K562 (cell line): ENCODE measurements around the gene ACTR5. TPM values are rescaled to one million over a fixed set of nuclear protein-coding genes. Genes with fewer than 3 reads are reported as not detected.
A peak's percentile ranks its signal among the peaks of the same experiment; 100 is the strongest.

Experiments used
- ATAC-seq: fragments of 200-7000 bp; cut with Tn5 transposase; 3 replicates; pipeline ENCODE4 v1.9.1; 2020; ENCODE audit warnings: moderate library complexity
- BruUV-seq: library from RNA; stranded (reverse); fragments of 400-500 nt; replicated peaks from 2 replicates; lab custom pipeline; 2021; lab: Mats Ljungman, UMichigan
- CTCF ChIA-PET: fragments of 300-600 bp; formaldehyde crosslinking; extraction: SDS; loops from one replicate; lab custom pipeline; 2021; ENCODE audit warnings: low intra/inter-chr PET ratio; lab: Yijun Ruan, JAX
- POLR2A ChIA-PET: fragments of 300-600, 350-650 bp; sonication (Branson Sonifier 250); formaldehyde crosslinking; extraction: SDS; loops from one replicate; lab custom pipeline; 2021; ENCODE audit warnings: antibody characterized with exemption, inconsistent platforms; lab: Yijun Ruan, JAX
- DNase-seq, 4 experiments: peaks; one replicate each; pipeline versions ENCODE4 v3.0.0 to v3.0.0-alpha.2; 2011 to 2018; ENCODE audit warnings: low spot score in 3 of 4, mixed read lengths in 3 of 4; ENCODE audit errors: extremely low read depth in 1 of 4
- FAIRE-seq: peaks from 2 replicates; lab custom pipeline; 2011; peaks lifted over from hg19 to GRCh38; lab: Jason Lieb, UNC
- H2AFZ ChIP-seq: 2 replicates; pipeline ENCODE4 v1.6.0; 2011; ENCODE audit warnings: low read depth, low read length, control low read depth, inconsistent platforms
- H3K27ac ChIP-seq: fragments of 200-600 bp; 3 replicates; pipeline ENCODE4 v1.8.0; 2011; ENCODE audit warnings: low read depth, mild to moderate bottlenecking, control low read depth, inconsistent platforms, low read length, moderate library complexity, mixed read lengths; ENCODE audit errors: extremely low read depth
- H3K27me3 ChIP-seq, 2 experiments: fragments of 300-600 bp in 1 of 2; 2 replicates in 1 of 2; 3 replicates in 1 of 2; pipeline versions ENCODE4 v1.6.0 to v1.8.0; 2011; ENCODE audit warnings: inconsistent platforms in 2 of 2, low read length in 2 of 2, mild to moderate bottlenecking in 1 of 2, mixed read lengths in 1 of 2, moderate library complexity in 1 of 2; ENCODE audit not compliant: control insufficient read depth in 2 of 2, insufficient read depth in 2 of 2
- H3K36me3 ChIP-seq: fragments of 300-600 bp; 3 replicates; pipeline ENCODE4 v1.8.0; 2011; ENCODE audit warnings: mild to moderate bottlenecking, low read length, inconsistent platforms; ENCODE audit not compliant: control insufficient read depth, insufficient read depth
- H3K4me1 ChIP-seq, 2 experiments: fragments of 200-600 bp in 1 of 2; replicated peaks in 1 of 2; 2 replicates in 1 of 2; 3 replicates in 1 of 2; pipeline versions ENCODE4 v1.5.1 to v1.8.0; 2011; ENCODE audit warnings: inconsistent platforms in 2 of 2, low read length in 2 of 2, mild to moderate bottlenecking in 1 of 2, mixed read lengths in 1 of 2, moderate library complexity in 1 of 2; ENCODE audit not compliant: control insufficient read depth in 2 of 2, insufficient read depth in 2 of 2
- H3K4me2 ChIP-seq: 2 replicates; pipeline ENCODE4 v1.6.1; 2011; ENCODE audit warnings: low read length, control low read depth, inconsistent platforms, mixed read lengths; ENCODE audit not compliant: insufficient read depth
- H3K4me3 ChIP-seq: fragments of 200-600 bp; sonication (generic), shearing (Covaris generic); 2 replicates; pipeline ENCODE4 v1.5.1; 2016; ENCODE audit warnings: control low read depth, inconsistent platforms
- H3K79me2 ChIP-seq: fragments of 200-600 bp; 3 replicates; pipeline ENCODE4 v1.8.0; 2011; ENCODE audit warnings: low read length, inconsistent platforms; ENCODE audit not compliant: control insufficient read depth, insufficient read depth
- H3K9ac ChIP-seq, 2 experiments: 2 replicates each; pipeline versions ENCODE4 v1.6.0 to v1.6.1; 2011; ENCODE audit warnings: low read depth in 2 of 2, low read length in 2 of 2, control low read depth in 1 of 2, inconsistent platforms in 1 of 2, mild to moderate bottlenecking in 1 of 2, mixed read lengths in 1 of 2; ENCODE audit not compliant: insufficient read depth in 1 of 2
- H3K9me1 ChIP-seq: one replicate; pipeline ENCODE4 v1.6.0; 2011; ENCODE audit warnings: inconsistent platforms, mild to moderate bottlenecking, low read length, moderate library complexity; ENCODE audit not compliant: control insufficient read depth, insufficient read depth
- H3K9me3 ChIP-seq: replicated peaks from 2 replicates; pipeline ENCODE4 v1.5.1; 2011; ENCODE audit warnings: low read depth, low read length, inconsistent platforms; ENCODE audit not compliant: control insufficient read depth, insufficient read depth
- H4K20me1 ChIP-seq: replicated peaks from 2 replicates; pipeline ENCODE4 v1.6.1; 2011; ENCODE audit warnings: low read length, inconsistent platforms, mixed read lengths; ENCODE audit not compliant: control insufficient read depth, insufficient read depth
- CBFA2T2 ChIP-seq: fragments of 450-650 bp; conservative IDR thresholded peaks from 2 replicates; pipeline ENCODE4 v1.6.1; 2017; ENCODE audit warnings: mild to moderate bottlenecking
- CBFB ChIP-seq: sonication (generic); formaldehyde crosslinking; IDR thresholded peaks from 2 replicates; pipeline ENCODE4 v1.4.0; 2020; ENCODE audit warnings: mild to moderate bottlenecking, missing genetic modification reagents
- CTBP1 ChIP-seq: fragments of 450-650 bp; IDR thresholded peaks from 2 replicates; pipeline ENCODE4 v1.6.1; 2016; ENCODE audit warnings: borderline replicate concordance
- MTA3 ChIP-seq: fragments of 450-650 bp; formaldehyde crosslinking; IDR thresholded peaks from 2 replicates; pipeline ENCODE4 v1.6.1; 2017; ENCODE audit warnings: mild to moderate bottlenecking, borderline replicate concordance
- OTX1 ChIP-seq: fragments of 450-650 bp; formaldehyde crosslinking; IDR thresholded peaks from 2 replicates; pipeline ENCODE4 v1.4.0; 2022; ENCODE audit warnings: mild to moderate bottlenecking
- STAT5B ChIP-seq: fragments of 250-450 bp; sonication (Bioruptor Pico); IDR thresholded peaks from 2 replicates; pipeline ENCODE4 v1.8.0; 2021; ENCODE audit warnings: mild to moderate bottlenecking, inconsistent platforms
- ZFP1 ChIP-seq: fragments of 450-650 bp; formaldehyde crosslinking; IDR thresholded peaks from 2 replicates; pipeline ENCODE4 v1.4.0; 2020; ENCODE audit warnings: mild to moderate bottlenecking, mixed read lengths
- ZNF121 ChIP-seq: sonication (generic); formaldehyde crosslinking; conservative IDR thresholded peaks from 2 replicates; pipeline ENCODE4 v1.8.0; 2022; ENCODE audit warnings: missing genetic modification reagents
- ZNF134 ChIP-seq: fragments of 250-450 bp; sonication (Bioruptor Pico); conservative IDR thresholded peaks from 2 replicates; pipeline ENCODE4 v1.4.0; 2020
- ZNF408 ChIP-seq: fragments of 250-450 bp; sonication (Bioruptor Pico); IDR thresholded peaks from 2 replicates; pipeline ENCODE4 v1.4.0; 2020; ENCODE audit warnings: low read depth, mild to moderate bottlenecking, moderate library complexity
- WGBS: fragments of 100-300 bp; shearing (Covaris generic); methylation state at CpG from one replicate; pipeline ENCODE4 v1.1.6; 2016; ENCODE audit warnings: low coverage, mixed read lengths; ENCODE audit not compliant: insufficient coverage; ENCODE audit errors: missing lambda C conversion rate; 5-methylcytosine and 5-hydroxymethylcytosine counted together
- in situ Hi-C: fragments of 300-500 bp; cut with MboI; formaldehyde crosslinking; loops from 4 replicates; pipeline ENCODE4 v1.15.0; 2018; ENCODE audit warnings: inconsistent platforms, mixed read lengths
- intact Hi-C: fragments of 100-400 bp; cut with micrococcal nuclease; formaldehyde crosslinking; loops from 2 replicates; pipeline ENCODE4 v1.14.2; 2022
- polyA plus RNA-seq, 8 experiments: library from polyadenylated mRNA; depleted of rRNA in 4 of 8; stranded (reverse) in 5 of 8; unstranded in 3 of 8; fragments of >200 nt; fragmentation: Nextera tagmentation in 2 of 8; fragmentation: Illumina TruSeq in 1 of 8; extraction: Ambion mirVana in 2 of 8; extraction: Trizol in 1 of 8; gene quantifications; 2 replicates each; pipeline versions ENCODE4 v1.2.1 to v1.2.3, GENCODE V29; 2011 to 2014; ENCODE audit warnings: inconsistent platforms in 1 of 8, missing spikeins in 1 of 8
- total RNA-seq, 7 experiments: library from RNA; depleted of rRNA in 6 of 7; stranded (reverse); fragments of >200 nt in 6 of 7; fragmentation: Illumina TruSeq in 2 of 7; extraction: Trizol in 2 of 7; gene quantifications; 2 replicates each; pipeline versions ENCODE4 v1.2.1 to v1.2.3, GENCODE V29; 2011 to 2021; ENCODE audit warnings: low replicate concordance in 1 of 7
- TF ChIP-seq, protein P1 (sequence below), 2 experiments: IDR thresholded peaks; 2 replicates each; pipeline ENCODE4 v1.6.1; 2011; ENCODE audit warnings: borderline replicate concordance in 1 of 2, control low read depth in 1 of 2, low read depth in 1 of 2, low read length in 1 of 2, mild to moderate bottlenecking in 1 of 2, mixed read lengths in 1 of 2, moderate library complexity in 1 of 2; ENCODE audit not compliant: insufficient read depth in 1 of 2, insufficient read length in 1 of 2, poor library complexity in 1 of 2, severe bottlenecking in 1 of 2; ENCODE audit errors: extremely low read depth in 1 of 2
- TF ChIP-seq, protein P2 (sequence below): fragments of 250-450 bp; sonication (Bioruptor Pico); IDR thresholded peaks from 2 replicates; pipeline ENCODE4 v1.5.0; 2020; ENCODE audit warnings: mild to moderate bottlenecking, borderline replicate concordance
- TF ChIP-seq, protein P3 (sequence below): sonication (generic); formaldehyde crosslinking; IDR thresholded peaks from 2 replicates; pipeline ENCODE4 v1.8.1; 2023; ENCODE audit warnings: mild to moderate bottlenecking, missing genetic modification reagents
- TF ChIP-seq, protein P4 (sequence below), 2 experiments: fragments of 450-650 bp in 1 of 2; sonication (generic) in 1 of 2; formaldehyde crosslinking in 1 of 2; IDR thresholded peaks in 1 of 2; conservative IDR thresholded peaks in 1 of 2; 2 replicates each; pipeline versions ENCODE4 v1.6.1 to v1.8.1; 2016 to 2023; ENCODE audit warnings: mild to moderate bottlenecking in 2 of 2, moderate library complexity in 2 of 2, inconsistent platforms in 1 of 2, missing genetic modification reagents in 1 of 2

Gene ACTR5
- total and polyA plus RNA-seq, 9 of the 15 experiments (the other 6 are each of a cell fraction or from before 2014, with no cell fraction given): 0.93 to 18.8 (median 12.9) TPM

DNA sequence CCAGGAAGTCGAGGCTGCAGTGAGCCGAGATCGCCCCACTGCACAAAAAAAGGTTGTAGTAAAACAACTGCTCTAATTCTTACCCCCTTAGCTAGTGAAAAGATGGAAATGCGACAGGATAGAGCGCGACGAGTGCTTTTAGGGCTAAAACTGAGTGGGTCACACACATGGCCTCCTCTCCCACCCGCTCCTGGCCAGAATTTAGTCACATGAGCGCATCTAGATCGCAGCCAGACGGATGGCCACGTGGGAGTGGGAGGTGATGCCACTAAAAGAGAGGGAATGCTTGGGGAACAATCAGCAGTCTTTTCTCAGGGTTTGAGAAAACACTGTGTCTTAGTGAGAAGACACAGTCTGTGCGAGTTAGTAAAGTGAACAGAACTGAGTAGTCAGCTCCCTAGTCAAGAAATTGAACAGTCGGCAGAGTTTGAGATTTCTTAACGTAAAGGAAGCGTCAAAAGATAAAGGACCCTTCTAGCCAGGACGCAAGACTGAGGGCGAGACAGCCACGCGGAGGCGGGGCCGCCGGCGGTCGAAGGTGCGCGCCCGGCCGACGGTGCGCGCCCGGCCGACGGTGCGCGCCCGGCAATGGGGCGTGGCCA, 664 bp upstream of the ACTR5 start:
- FAIRE-seq: peak; percentile 61
- peak overlapping the region; percentile 66 for H3K4me2 ChIP-seq
- H3K4me3 ChIP-seq: peak overlapping the region; percentile 89
- H3K9me3 ChIP-seq: no peaks in the 10 kb centered on the region
- H3K79me2 ChIP-seq: peaks cover 20% of the 10 kb centered on the region
- peak in 2 of 4 experiments; percentile 26 to 28 for DNase-seq
- no peaks in the 10 kb centered on the region for H3K9me1 ChIP-seq
- ChIA-PET CTCF (interaction anchor here (0.7 kb wide), 1 partner anchor 102 kb away, joined by 3 read pairs; no protein-coding TSS in a partner anchor), POLR2A (interaction anchor here (0.6 to 2.4 kb wide), 8 partner anchors 10 to 147 kb away, joined by 3 to 9 read pairs (median 3); no protein-coding TSS in a partner anchor)
- H3K27ac ChIP-seq: no peak overlapping the region
- H3K36me3 ChIP-seq: peaks cover 20% of the 10 kb centered on the region
- 16% methylated on average over 39 of the region's 39 CpGs for WGBS
- H3K27me3 ChIP-seq: peaks cover 0 to under 1% of the 10 kb centered on the region in 2 experiments; a peak in 1 of 5 replicates
- peaks cover 12 to 18% of the 10 kb centered on the region in 2 experiments; a peak in 4 of 5 replicates for H3K4me1 ChIP-seq
- no peak for ATAC-seq
- peak overlapping the region; percentile 37 to 41; a peak in 2 of 4 replicates for H3K9ac ChIP-seq
- peak overlapping the region; percentile 96 for H2AFZ ChIP-seq
- intact Hi-C loops: loop anchor here (5.0 kb wide), 2 partner anchors 215 to 410 kb away; partner anchors contain the start of gene DHX35
- BruUV-seq: no TSS peak
- in situ Hi-C loops: no loop called here
- no peaks in the 10 kb centered on the region for H4K20me1 ChIP-seq
- TF ChIP-seq, protein P1, sequence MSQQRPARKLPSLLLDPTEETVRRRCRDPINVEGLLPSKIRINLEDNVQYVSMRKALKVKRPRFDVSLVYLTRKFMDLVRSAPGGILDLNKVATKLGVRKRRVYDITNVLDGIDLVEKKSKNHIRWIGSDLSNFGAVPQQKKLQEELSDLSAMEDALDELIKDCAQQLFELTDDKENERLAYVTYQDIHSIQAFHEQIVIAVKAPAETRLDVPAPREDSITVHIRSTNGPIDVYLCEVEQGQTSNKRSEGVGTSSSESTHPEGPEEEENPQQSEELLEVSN (IDR thresholded peaks at IDR 0.05; ENCODE audit: borderline replicate concordance in 1 of 2, extremely low read depth in 1 of 2, insufficient read depth in 1 of 2, insufficient read length in 1 of 2, low read depth in 1 of 2, low read length in 1 of 2, poor library complexity in 1 of 2, severe bottlenecking in 1 of 2): peak; percentile 77 to 94
- TF ChIP-seq, protein P2, sequence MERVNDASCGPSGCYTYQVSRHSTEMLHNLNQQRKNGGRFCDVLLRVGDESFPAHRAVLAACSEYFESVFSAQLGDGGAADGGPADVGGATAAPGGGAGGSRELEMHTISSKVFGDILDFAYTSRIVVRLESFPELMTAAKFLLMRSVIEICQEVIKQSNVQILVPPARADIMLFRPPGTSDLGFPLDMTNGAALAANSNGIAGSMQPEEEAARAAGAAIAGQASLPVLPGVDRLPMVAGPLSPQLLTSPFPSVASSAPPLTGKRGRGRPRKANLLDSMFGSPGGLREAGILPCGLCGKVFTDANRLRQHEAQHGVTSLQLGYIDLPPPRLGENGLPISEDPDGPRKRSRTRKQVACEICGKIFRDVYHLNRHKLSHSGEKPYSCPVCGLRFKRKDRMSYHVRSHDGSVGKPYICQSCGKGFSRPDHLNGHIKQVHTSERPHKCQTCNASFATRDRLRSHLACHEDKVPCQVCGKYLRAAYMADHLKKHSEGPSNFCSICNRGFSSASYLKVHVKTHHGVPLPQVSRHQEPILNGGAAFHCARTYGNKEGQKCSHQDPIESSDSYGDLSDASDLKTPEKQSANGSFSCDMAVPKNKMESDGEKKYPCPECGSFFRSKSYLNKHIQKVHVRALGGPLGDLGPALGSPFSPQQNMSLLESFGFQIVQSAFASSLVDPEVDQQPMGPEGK: no peak
- no peak for TF ChIP-seq OTX1 (CRISPR knock-in tag)
- no peak for TF ChIP-seq CBFB
- TF ChIP-seq MTA3: no peak
- TF ChIP-seq CBFA2T2: no peak
- TF ChIP-seq, protein P3, sequence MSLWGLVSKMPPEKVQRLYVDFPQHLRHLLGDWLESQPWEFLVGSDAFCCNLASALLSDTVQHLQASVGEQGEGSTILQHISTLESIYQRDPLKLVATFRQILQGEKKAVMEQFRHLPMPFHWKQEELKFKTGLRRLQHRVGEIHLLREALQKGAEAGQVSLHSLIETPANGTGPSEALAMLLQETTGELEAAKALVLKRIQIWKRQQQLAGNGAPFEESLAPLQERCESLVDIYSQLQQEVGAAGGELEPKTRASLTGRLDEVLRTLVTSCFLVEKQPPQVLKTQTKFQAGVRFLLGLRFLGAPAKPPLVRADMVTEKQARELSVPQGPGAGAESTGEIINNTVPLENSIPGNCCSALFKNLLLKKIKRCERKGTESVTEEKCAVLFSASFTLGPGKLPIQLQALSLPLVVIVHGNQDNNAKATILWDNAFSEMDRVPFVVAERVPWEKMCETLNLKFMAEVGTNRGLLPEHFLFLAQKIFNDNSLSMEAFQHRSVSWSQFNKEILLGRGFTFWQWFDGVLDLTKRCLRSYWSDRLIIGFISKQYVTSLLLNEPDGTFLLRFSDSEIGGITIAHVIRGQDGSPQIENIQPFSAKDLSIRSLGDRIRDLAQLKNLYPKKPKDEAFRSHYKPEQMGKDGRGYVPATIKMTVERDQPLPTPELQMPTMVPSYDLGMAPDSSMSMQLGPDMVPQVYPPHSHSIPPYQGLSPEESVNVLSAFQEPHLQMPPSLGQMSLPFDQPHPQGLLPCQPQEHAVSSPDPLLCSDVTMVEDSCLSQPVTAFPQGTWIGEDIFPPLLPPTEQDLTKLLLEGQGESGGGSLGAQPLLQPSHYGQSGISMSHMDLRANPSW (CRISPR knock-in tag): no peak
- peak; percentile 89 for TF ChIP-seq CTBP1
- TF ChIP-seq STAT5B (CRISPR knock-in tag): no peak
- no peak for TF ChIP-seq ZNF408 (CRISPR knock-in tag)
- TF ChIP-seq, protein P4, sequence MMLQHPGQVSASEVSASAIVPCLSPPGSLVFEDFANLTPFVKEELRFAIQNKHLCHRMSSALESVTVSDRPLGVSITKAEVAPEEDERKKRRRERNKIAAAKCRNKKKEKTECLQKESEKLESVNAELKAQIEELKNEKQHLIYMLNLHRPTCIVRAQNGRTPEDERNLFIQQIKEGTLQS (IDR thresholded peaks at IDR 0.05): no peak
- TF ChIP-seq, protein P4 (CRISPR knock-in tag; conservative IDR thresholded peaks at IDR 0.05): 0 out of 2 replicates have a peak, but pooled peaks have one; percentile 20
- no peak for TF ChIP-seq ZNF134 (CRISPR knock-in tag)
- no peak for TF ChIP-seq ZNF121 (CRISPR knock-in tag)
- TF ChIP-seq ZFP1: no peak
